ENCODE results near the gene RBCK1.

DNA sequence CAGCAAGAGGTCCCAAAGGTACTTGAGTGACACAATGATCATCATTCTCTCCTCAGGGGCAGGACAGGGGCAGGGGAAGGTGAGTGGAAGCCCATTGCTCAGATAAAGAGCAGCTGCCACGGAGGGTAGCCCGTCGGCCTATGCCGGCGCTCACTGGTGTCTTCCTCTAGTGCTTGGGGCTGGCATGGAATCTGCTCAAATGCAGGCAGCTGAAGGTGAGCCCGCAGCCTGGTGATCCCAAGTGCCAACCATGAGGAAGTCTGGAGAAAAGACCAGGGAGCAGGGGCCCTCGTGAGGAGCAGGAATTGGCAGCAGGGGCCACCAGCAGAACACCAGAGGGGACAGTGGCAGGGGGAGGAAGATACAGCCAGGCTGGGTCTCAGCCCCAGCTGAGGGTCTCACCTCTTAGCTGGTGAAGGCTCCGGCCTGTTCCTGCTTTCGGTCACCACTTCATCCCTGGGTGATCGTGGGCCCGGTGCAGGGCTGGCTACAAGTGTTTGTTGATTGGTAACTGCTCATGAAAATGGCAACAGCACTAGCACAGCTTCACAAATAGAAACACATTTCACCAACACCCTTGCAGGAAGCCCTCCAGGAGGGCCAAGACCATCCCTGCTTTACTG, 24.7 kb downstream of the RBCK1 start:
- TF ChIP-seq EZH2 (IDR thresholded peaks at IDR 0.05; ENCODE audit: insufficient read depth, poor library complexity, severe bottlenecking): no peak
- no peak for TF ChIP-seq EZH2phosphoT487 (IDR thresholded peaks at IDR 0.05; ENCODE audit: insufficient read depth, low read depth)

All from GM23248 (cell line).